Right lobe of liver (tissue), 4 donors: ENCODE data around the gene BZW1.

Source experiments
- CTCF ChIP-seq, 4 donors: fragments of 200-600 bp in 3 of 4; fragments of 450-650 bp in 1 of 4; IDR thresholded peaks; one replicate each; pipeline versions ENCODE4 v1.5.1 to v1.8.0; 2016 to 2022; ENCODE audit warnings: antibody characterized with exemption in 4 of 4, mild to moderate bottlenecking in 2 of 4
- POLR2A ChIP-seq: fragments of 450-650 bp; IDR thresholded peaks from one replicate; pipeline ENCODE4 v1.6.1; 2017; ENCODE audit warnings: antibody characterized with exemption, mild to moderate bottlenecking
- donor health status: DM: no; HTN: no; CAD: no.
- donor health status: DM: no; HTN: no; CAD: no.
- donor health status: DM: no; HTN: yes; CAD: no.

- no peak for TF ChIP-seq CTCF (IDR thresholded peaks at IDR 0.05)
- TF ChIP-seq POLR2A: no peak
Observed at GRCh38 chr2:200847269-200847668, 35.6 kb downstream of the BZW1 start.
